Psoas muscle (tissue), 8 donors: Measurements from ENCODE around the gene MRPL53. TPM values are rescaled to one million over a fixed set of nuclear protein-coding genes. Genes with fewer than 3 reads are reported as not detected.

ENCODE experiments used
- ATAC-seq, 4 donors: fragments of 200-7000 bp; cut with Tn5 transposase; one replicate each; pipeline ENCODE4 v1.9.1; 2020; ENCODE audit warnings: moderate library complexity in 3 of 4, mild to moderate bottlenecking in 2 of 4
- DNase-seq, 2 donors: peaks; one replicate each; pipeline ENCODE4 v3.0.0-alpha.2; 2020
- H3K27ac ChIP-seq: fragments of 200-600 bp; one replicate; pipeline ENCODE4 v1.8.0; 2022
- H3K27me3 ChIP-seq, 3 donors: fragments of 200-600 bp in 1 of 3; one replicate each; pipeline versions ENCODE4 v1.6.1 to v1.8.0; 2013 to 2022; ENCODE audit warnings: low read length in 2 of 3, mild to moderate bottlenecking in 2 of 3, moderate library complexity in 1 of 3; ENCODE audit not compliant: insufficient read depth in 3 of 3
- H3K36me3 ChIP-seq, 2 donors: fragments of 200-600 bp in 1 of 2; one replicate each; pipeline versions ENCODE4 v1.6.1 to v1.8.0; 2013 to 2022; ENCODE audit warnings: low read depth in 1 of 2, mild to moderate bottlenecking in 1 of 2, moderate library complexity in 1 of 2; ENCODE audit not compliant: insufficient read depth in 1 of 2
- H3K4me1 ChIP-seq: fragments of 200-600 bp; one replicate; pipeline ENCODE4 v1.8.0; 2022
- H3K4me3 ChIP-seq: fragments of 200-600 bp; one replicate; pipeline ENCODE4 v1.8.0; 2022; ENCODE audit warnings: mild to moderate bottlenecking
- H3K9me3 ChIP-seq: fragments of 200-600 bp; one replicate; pipeline ENCODE4 v1.8.0; 2022
- WGBS, 3 donors: extraction: QIAGEN DNeasy Blood & Tissue Kit; methylation state at CpG; one replicate each; pipeline versions ENCODE4 v1.1.6 to v1.1.7; 2013; 5-methylcytosine and 5-hydroxymethylcytosine counted together
- intact Hi-C, 2 donors: fragments of 100-400 bp; cut with DNase I; formaldehyde crosslinking; loops; one replicate each; pipeline versions ENCODE4 v1.11.0 to v1.14.2; 2022
- polyA plus RNA-seq, 3 donors: library from polyadenylated mRNA; stranded (reverse); fragments of 200-250 nt; gene quantifications; one replicate each; pipeline ENCODE4 v1.2.3, GENCODE V29; 2013
- total RNA-seq, 4 donors: library from RNA; stranded (reverse); fragmentation: NEBNext Ultra II Directional in 2 of 4; extraction: Animal tissue kit (Norgen Biotek cat#: 25700) in 2 of 4; gene quantifications; one replicate each; pipeline versions ENCODE4 v1.2.1 to v1.2.4, GENCODE V29; 2021 to 2023
- TF ChIP-seq, protein P1 (sequence below): fragments of 200-600 bp; IDR thresholded peaks from one replicate; pipeline ENCODE4 v1.8.0; 2022; ENCODE audit warnings: antibody characterized with exemption
- donor health status: healthy with polysubstance abuse.
- donor health status: DM: no; HTN: no; CAD: no; lungs with moderate emphysema.
- donor health status: Bipolar disorder and iron deficiency.
- donor health status: healthy.
- donor health status: DM: yes; HTN: yes; CAD: no.
- donor health status: DM: no; HTN: no; CAD: no.
- donor health status: DM: no; HTN: no; CAD: no.
- donor health status: DM: yes; HTN: yes; CAD: no.

The MRPL53 gene
- total and polyA plus RNA-seq, 7 donors, result 63.7 to 157 (median 118) TPM

DNA sequence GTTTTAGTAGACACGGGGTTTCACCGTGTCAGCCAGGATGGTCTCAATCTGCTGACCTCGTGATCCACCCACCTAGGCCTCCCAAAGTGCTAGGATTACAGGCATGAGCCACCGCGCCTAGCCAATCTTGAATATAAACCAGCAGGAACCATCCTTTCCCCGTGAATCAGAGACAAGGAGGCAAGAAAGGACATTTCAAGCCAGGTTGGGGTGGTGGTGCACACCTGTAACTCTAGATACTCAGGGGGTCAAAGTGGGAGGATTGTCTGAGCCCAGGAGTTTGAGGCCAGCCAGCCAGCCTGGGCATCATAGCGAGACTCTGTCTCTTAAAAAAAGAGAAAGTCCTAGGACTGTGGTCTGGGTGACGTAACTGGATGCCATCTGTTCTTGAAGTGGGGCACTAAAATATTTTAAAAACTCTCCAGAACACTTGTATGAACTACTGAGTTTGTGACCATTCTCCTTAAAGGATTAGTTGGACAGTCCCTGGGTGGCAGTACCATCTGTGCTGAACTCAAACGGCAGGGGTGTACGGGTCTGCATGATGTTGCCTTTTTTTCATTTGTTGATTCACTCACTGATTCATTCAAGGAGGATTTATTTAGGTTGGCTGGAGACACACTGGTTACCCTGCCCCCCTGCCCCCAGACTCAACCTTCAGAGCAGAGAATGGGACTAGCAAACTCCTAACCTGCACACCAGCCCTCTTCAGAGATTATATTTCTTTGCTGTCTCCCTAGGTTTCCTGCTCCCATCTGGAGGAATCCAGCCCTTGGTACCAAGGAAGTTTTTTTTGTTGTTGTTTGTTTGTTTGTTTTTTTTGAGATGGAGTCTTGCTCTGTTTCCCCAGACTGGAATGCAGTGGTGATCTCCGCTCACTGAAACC is 38.9 kb upstream of the MRPL53 start:
- 28 to 34% (median 29%) methylated on average over 11 of the region's 11 CpGs for WGBS, 3 donors
- TF ChIP-seq, protein P1, sequence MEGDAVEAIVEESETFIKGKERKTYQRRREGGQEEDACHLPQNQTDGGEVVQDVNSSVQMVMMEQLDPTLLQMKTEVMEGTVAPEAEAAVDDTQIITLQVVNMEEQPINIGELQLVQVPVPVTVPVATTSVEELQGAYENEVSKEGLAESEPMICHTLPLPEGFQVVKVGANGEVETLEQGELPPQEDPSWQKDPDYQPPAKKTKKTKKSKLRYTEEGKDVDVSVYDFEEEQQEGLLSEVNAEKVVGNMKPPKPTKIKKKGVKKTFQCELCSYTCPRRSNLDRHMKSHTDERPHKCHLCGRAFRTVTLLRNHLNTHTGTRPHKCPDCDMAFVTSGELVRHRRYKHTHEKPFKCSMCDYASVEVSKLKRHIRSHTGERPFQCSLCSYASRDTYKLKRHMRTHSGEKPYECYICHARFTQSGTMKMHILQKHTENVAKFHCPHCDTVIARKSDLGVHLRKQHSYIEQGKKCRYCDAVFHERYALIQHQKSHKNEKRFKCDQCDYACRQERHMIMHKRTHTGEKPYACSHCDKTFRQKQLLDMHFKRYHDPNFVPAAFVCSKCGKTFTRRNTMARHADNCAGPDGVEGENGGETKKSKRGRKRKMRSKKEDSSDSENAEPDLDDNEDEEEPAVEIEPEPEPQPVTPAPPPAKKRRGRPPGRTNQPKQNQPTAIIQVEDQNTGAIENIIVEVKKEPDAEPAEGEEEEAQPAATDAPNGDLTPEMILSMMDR, result no peak
- DNase-seq, result no peak

DNA sequence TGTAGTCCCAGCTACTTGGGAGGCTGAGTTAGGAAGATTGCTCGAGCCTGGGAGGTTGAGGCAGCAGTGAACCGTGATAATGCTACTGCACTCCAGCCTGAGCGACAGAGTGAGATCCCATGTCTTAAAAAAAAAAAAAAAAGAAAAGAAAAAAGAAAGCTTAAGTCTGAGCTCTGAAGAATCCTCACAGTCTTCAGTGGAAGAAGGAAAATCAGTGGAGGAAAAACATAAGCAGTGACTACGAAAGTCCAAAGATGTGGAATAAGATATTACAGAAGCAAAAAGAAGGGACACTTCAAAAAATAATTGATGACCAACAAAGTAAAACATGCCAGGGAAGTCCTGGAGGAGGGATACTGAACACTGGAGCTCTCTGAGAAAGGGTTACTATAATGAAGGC is 37.8 kb upstream of the MRPL53 start:
- intact Hi-C loops, result no loop called here
- H3K4me1 ChIP-seq, result peaks cover 18% of the 10 kb centered on the region
- no peak overlapping the region for H3K27ac ChIP-seq
- no peak overlapping the region for H3K4me3 ChIP-seq
- H3K9me3 ChIP-seq, result no peaks in the 10 kb centered on the region
- 79 to 82% (median 80%) methylated on average over 4 of the region's 4 CpGs for WGBS, 3 donors
- DNase-seq, result no peak
- peaks cover 0 to 13% of the 10 kb centered on the region in 2 donors for H3K36me3 ChIP-seq
- no peak for ATAC-seq
- TF ChIP-seq, protein P1, result no peak
- peaks cover 0 to 70% (median 29%) of the 10 kb centered on the region in 3 donors for H3K27me3 ChIP-seq

More for the DNA sequence above, 38.9 kb upstream of the MRPL53 start:
- no peak for ATAC-seq
- H3K4me1 ChIP-seq, result peaks cover 22% of the 10 kb centered on the region
- no peaks in the 10 kb centered on the region for H3K9me3 ChIP-seq
- peaks cover 0 to 3% of the 10 kb centered on the region in 2 donors for H3K36me3 ChIP-seq
- H3K27ac ChIP-seq, result no peak overlapping the region
- intact Hi-C loops, result no loop called here
- peaks cover 0 to 78% (median 37%) of the 10 kb centered on the region in 3 donors for H3K27me3 ChIP-seq
- no peak overlapping the region for H3K4me3 ChIP-seq

DNA sequence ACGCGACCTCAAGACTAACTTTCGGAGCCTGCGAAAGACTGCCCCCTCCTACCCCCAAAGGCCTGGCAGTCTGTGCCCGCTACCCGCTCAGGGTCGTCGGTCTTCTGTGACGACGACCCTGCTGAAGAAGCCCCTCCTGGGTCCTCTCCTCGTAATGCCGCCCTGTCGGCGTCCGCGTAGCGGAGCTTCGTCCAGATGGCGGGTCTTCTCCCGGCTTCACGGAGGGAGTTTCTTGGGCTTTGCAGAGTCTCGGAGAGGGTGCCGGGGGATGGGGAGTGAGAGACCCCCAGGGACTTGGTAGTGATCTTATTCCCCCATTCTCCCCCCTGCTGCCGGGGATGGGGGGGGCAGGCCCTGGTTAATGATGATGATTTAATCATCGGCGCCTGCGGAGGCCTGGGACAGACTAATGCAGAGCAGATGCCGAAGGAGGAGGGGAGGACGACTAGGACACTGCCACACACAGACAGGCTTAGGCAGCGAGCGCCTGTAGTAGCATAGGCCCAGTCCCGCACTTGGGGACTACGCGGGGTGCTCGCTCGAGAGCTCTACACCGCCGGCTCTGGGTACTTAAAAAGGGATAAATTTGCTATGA is 35.5 kb upstream of the MRPL53 start:
- DNase-seq, result no peak
- intact Hi-C loops, result loop anchor here (2.0 kb wide), 1 partner anchor 21 kb away; the partner anchor contains the start of genes AUP1 (in 2 of the 2) and HTRA2 (in 2 of the 2)

DNA sequence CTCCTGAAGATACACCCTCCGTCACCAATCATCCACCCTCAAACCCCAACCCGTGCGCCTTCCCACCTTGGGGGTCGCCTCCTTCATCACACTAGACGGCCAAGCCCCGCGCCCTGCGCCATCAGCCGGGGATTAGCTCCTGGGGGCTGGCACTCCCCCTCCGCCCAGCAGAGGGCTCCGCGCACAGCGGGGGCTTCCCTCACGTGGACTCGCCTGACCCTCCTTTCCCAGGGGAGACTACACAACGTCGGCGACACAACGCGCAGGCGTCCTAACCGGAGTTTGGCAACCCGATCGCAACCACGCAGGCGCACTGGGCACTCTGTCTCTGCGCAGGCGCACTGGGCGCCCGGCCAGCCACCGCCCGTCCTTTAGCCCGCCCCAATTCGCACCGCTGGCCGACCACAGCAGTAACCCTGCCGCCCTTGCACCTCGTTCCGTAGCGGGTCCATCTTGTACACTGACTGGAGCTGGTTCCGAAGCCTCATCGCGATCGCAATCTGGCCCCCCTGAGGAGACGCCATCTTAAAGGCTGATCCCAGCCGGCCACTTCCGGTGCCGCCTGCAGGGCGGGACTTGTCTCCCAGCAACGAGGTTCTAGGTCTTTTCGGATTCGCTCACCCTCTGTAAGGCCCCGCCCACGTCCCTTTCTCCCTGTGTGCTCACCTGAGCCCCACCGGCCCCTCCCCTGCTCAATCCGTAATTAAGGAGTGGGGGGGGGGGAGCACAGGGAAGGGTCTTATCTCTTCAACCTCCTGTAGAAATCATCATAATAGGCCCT is 34.9 kb upstream of the MRPL53 start, which contains the start of gene PCGF1:
Gene PCGF1 (minus strand): TSS at position 551 of the 781 bp plus-strand sequence. CDS start 27 bp downstream, at position 524.
- H3K4me1 ChIP-seq, result peaks cover 13% of the 10 kb centered on the region
- TF ChIP-seq, protein P1, result peak; percentile 31

More for the DNA sequence above, 35.5 kb upstream of the MRPL53 start:
- WGBS, 3 donors, result 16 to 20% (median 18%) methylated on average over 38 of the region's 38 CpGs
- ATAC-seq, result peak in 1 of 4 donors; percentile 14
- Histone ChIP-seq H3K27me3 (peaks cover 0 to 68% (median 10%) of the 10 kb centered on the region in 3 donors), H3K9me3 (no peaks in the 10 kb centered on the region), H3K4me1 (peaks cover 13% of the 10 kb centered on the region), H3K36me3 (peaks cover 0 to 22% of the 10 kb centered on the region in 2 donors), H3K4me3 (peak overlapping the region; percentile 96), H3K27ac (peak overlapping the region; percentile 100)
- TF ChIP-seq, protein P1, result no peak

More for the DNA sequence above, 34.9 kb upstream of the MRPL53 start, which contains the start of gene PCGF1:
- DNase-seq, result peak; percentile 99 to 100
- H3K9me3 ChIP-seq, result no peaks in the 10 kb centered on the region
- peaks cover 0 to 68% (median 8%) of the 10 kb centered on the region in 3 donors for H3K27me3 ChIP-seq
- peak within 1 kb of the TSS; percentile 100 for H3K27ac ChIP-seq
- H3K4me3 ChIP-seq, result peak within 1 kb of the TSS; percentile 96
- H3K36me3 ChIP-seq, result peaks cover 0 to 22% of the 10 kb centered on the region in 2 donors
- WGBS, 3 donors, result 0 to 1% (median 1%) methylated on average over 54 to 56 of the region's 56 CpGs
- ATAC-seq, result peak; percentile 98 to 99 (median 98)
- intact Hi-C loops, result no loop called here
